Measurements from ENCODE around the gene PTPRK. TPM values are rescaled to one million over a fixed set of nuclear protein-coding genes. Genes with fewer than 3 reads are reported as not detected.

PTPRK gene
- total and polyA plus RNA-seq, 2 of the 13 experiments (the other 11 are each of a cell fraction or from before 2014, with no cell fraction given) = 43.6 to 98.3 TPM

- no peak for DNase-seq (ENCODE audit: low spot score)
- intact Hi-C loops (cut with micrococcal nuclease; ENCODE audit: unreplicated experiment) = no loop called here
- in situ Hi-C loops (cut with HindIII; ENCODE audit: extremely low pct_ligation_motif_present, low pct_unique_long_range_greater_than_20kb) = no loop called here
- Histone ChIP-seq H3K4me3 (replicated peaks in 1 of 3; ENCODE audit: insufficient read depth in 1 of 3, low read depth in 2 of 3, low read length in 3 of 3) (no peak overlapping the region), H3K36me3 (replicated peaks in 1 of 2; ENCODE audit: control insufficient read depth in 1 of 2, insufficient read depth in 2 of 2, low read length in 2 of 2) (0 out of 5 replicates have a peak, but pooled peaks cover 0 to 3% of the 10 kb centered on the region in 2 experiments), H3K4me2 (ENCODE audit: low read depth, low read length) (no peak overlapping the region), H3K79me2 (ENCODE audit: insufficient read depth, low read length) (peaks cover 69% of the 10 kb centered on the region), H2AFZ (ENCODE audit: low read length) (no peak overlapping the region), H3K9ac (ENCODE audit: insufficient read depth, low read depth, low read length) (no peak overlapping the region), H3K4me1 (ENCODE audit: insufficient read depth, low read length) (peaks cover 13% of the 10 kb centered on the region; the same call in 1 of the 2 replicates), H4K20me1 (ENCODE audit: insufficient read depth, low read length) (peaks cover 12% of the 10 kb centered on the region; the same call in 1 of the 2 replicates), H3K27ac (ENCODE audit: extremely low read length, insufficient read depth, low read length) (no peak overlapping the region), H3K27me3 (ENCODE audit: control insufficient read depth in 1 of 2, insufficient read depth in 2 of 2, low read length in 2 of 2) (no peaks in the 10 kb centered on the region), H3K9me3 (ENCODE audit: low read length) (no peaks in the 10 kb centered on the region)
- WGBS (ENCODE audit: low lambda C conversion rate) = 96% methylated on average over 10 of the region's 10 CpGs
- ChIA-PET CTCF (ENCODE audit: low intra/inter-chr PET ratio, low total read pairs) (no interaction called here), POLR2A (interaction anchor here (1.3 kb wide), 1 partner anchor 11 kb away, joined by 3 read pairs; no protein-coding TSS in a partner anchor)
- no peak for TF ChIP-seq ARNT (IDR thresholded peaks at IDR 0.05)
- TF ChIP-seq ZNF570 (CRISPR knock-in tag; IDR thresholded peaks at IDR 0.05; ENCODE audit: borderline replicate concordance) = no peak
- no peak for TF ChIP-seq FLYWCH1 (CRISPR knock-in tag; IDR thresholded peaks at IDR 0.05)
- TF ChIP-seq, protein P1, sequence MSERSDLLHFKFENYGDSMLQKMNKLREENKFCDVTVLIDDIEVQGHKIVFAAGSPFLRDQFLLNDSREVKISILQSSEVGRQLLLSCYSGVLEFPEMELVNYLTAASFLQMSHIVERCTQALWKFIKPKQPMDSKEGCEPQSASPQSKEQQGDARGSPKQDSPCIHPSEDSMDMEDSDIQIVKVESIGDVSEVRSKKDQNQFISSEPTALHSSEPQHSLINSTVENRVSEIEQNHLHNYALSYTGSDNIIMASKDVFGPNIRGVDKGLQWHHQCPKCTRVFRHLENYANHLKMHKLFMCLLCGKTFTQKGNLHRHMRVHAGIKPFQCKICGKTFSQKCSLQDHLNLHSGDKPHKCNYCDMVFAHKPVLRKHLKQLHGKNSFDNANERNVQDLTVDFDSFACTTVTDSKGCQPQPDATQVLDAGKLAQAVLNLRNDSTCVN (CRISPR knock-in tag; IDR thresholded peaks at IDR 0.05; ENCODE audit: borderline replicate concordance) = no peak
- no peak for TF ChIP-seq DNMT1 (CRISPR knock-in tag; IDR thresholded peaks at IDR 0.05)
- TF ChIP-seq NRL (CRISPR knock-in tag; IDR thresholded peaks at IDR 0.05; ENCODE audit: borderline replicate concordance) = no peak
- TF ChIP-seq TEAD3 (CRISPR knock-in tag; optimal IDR thresholded peaks at IDR 0.05; ENCODE audit: borderline replicate concordance) = no peak
- no peak for TF ChIP-seq ZNF124 (CRISPR knock-in tag; IDR thresholded peaks at IDR 0.05)
- no peak for TF ChIP-seq TSC22D2 (CRISPR knock-in tag; IDR thresholded peaks at IDR 0.05; ENCODE audit: borderline replicate concordance)
- TF ChIP-seq ZMAT3 (CRISPR knock-in tag; conservative IDR thresholded peaks at IDR 0.05) = no peak
- TF ChIP-seq MLX (CRISPR knock-in tag; IDR thresholded peaks at IDR 0.05) = no peak
- no TSS peak for BruUV-seq (replicated peaks)
- FAIRE-seq = no peak
- no peak for ATAC-seq
These were observed 82.7 kb downstream of the PTPRK start for GRCh38 chr6:128437685-128438084.

All from HepG2 (cell line).